Activated CD8-positive, alpha-beta memory T cell treated with anti-CD3 and anti-CD28 coated beads, Interleukin-2, amount 50 U/mL, for 1 hour (primary cell): ENCODE results near the gene TIAL1.
"Not testable (repeated sequence)": the region's sequence is repeated elsewhere in the genome, so short reads cannot be mapped to it uniquely, and the experiment has no call there.

Experiments
- DNase-seq: peaks from one replicate; pipeline ENCODE4 v3.0.0-alpha.2; 2020; ENCODE audit errors: extremely low read depth

Gene TIAL1

DNA sequence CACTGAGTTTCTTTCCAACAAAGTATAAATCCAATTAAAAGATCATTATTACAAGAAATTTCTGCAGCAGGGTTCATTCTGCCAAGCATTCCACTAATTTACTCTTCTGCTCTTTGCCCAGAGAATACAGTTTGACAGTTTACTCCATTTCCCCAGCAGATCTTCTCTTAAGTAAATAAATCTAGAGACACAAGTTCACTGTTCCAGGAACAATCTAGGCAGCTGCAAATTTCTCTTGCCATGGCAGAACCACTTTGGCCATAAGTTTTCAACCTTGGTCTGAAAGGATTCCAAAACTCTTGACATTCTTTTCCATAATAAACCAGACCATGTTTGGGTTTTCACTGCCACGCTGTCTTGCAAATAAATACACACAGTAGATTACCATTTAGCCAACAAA, 65.7 kb downstream of the TIAL1 start:
- no peak for DNase-seq

GRCh38 chr10:119528663-119529237, 68.0 kb downstream of the TIAL1 start:
- not testable (repeated sequence) for DNase-seq

GRCh38 chr10:119526621-119527592, 69.9 kb downstream of the TIAL1 start:
- DNase-seq: no peak

- DNase-seq: no peak
Observed at GRCh38 chr10:119526149-119526548, 70.6 kb downstream of the TIAL1 start.

DNA sequence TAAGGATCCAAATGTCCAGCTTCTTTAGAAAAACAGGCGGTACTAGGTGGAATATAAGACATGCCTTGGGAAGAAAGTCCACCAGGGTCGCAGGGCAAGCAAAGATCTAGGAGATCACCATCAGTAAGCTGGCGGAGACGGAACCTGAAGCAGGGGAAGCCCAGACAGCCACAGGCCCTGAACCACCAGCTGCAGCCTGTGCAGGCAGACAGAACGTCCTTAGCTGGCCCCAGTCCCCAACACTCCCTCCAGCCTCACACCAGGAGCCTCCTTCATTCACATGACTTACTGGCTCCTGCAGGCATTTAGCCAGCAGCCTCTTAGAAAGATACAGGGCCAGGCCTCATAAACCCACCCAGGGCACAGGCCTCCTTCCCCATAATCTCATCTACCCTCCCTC, 71.6 kb downstream of the TIAL1 start:
- no peak for DNase-seq

- DNase-seq: no peak
Observed at GRCh38 chr10:119524720-119525070, 72.1 kb downstream of the TIAL1 start.

GRCh38 chr10:119523895-119524719, 72.7 kb downstream of the TIAL1 start:
- no peak for DNase-seq
